ENCODE results near the gene C20orf144.
"Not testable (repeated sequence)": the region's sequence is repeated elsewhere in the genome, so short reads cannot be mapped to it uniquely, and the experiment has no call there.

The C20orf144 gene

GRCh38 chr20:33662172-33662571, at the start of gene C20orf144:
Gene C20orf144, plus strand, starts transcription at chr20:33662327. Its CDS starts 19 bp downstream, at chr20:33662346.
- DNase-seq (ENCODE audit: low spot score): no peak

- DNase-seq (ENCODE audit: low spot score): no peak
Observed at GRCh38 chr20:33621717-33622400, 40.3 kb upstream of the C20orf144 start.

- DNase-seq (ENCODE audit: low spot score): no peak
Observed at GRCh38 chr20:33622705-33623365, 39.3 kb upstream of the C20orf144 start.

- DNase-seq (ENCODE audit: low spot score): no peak
Observed at GRCh38 chr20:33624399-33624798, 37.7 kb upstream of the C20orf144 start.

DNA sequence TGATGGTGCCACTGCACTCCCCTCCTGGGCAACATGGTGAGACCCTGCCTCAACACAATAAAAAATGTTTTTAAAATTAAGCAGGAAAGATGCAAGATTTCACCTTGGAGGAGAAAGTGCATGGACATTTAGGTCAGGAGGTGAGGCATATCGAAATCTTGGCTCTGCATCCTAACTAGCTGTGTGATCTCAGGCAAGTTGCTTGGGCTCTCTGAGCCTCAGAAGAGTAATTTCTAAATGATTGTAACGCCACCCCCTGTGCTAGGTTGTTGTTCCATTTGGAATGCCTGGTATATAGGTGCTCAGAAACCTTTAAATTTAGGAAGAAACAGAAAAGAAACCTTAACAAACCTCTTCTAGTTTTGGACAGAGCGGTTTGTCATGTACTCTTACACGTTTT, 35.9 kb upstream of the C20orf144 start:
- no peak for DNase-seq (ENCODE audit: low spot score)

- no peak for DNase-seq (ENCODE audit: low spot score)
Observed at GRCh38 chr20:33627577-33628216, 34.4 kb upstream of the C20orf144 start.

DNA sequence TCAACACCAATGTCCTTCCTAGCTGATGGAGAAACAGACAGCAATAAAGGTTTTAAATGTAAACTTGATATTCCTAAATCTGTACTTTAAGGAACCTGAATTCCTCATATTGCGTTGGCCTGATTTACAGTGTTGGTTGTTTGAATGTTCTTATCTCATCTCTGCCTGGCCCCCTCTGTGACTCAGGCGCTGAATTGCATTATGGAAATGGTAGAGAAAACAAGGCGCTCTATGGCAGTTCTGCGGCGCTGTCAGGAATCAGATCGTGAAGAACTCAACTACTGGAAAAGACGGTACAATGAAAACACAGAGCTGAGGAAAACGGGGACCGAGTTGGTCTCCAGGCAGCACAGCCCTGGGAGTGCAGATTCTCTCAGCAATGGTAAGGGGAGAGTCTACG, 32.6 kb upstream of the C20orf144 start:
- DNase-seq (ENCODE audit: low spot score): no peak

GRCh38 chr20:33629979-33630378, 32.1 kb upstream of the C20orf144 start:
- no peak for DNase-seq (ENCODE audit: low spot score)

- no peak for DNase-seq (ENCODE audit: low spot score)
Observed at GRCh38 chr20:33630507-33630906, 31.6 kb upstream of the C20orf144 start.

DNA sequence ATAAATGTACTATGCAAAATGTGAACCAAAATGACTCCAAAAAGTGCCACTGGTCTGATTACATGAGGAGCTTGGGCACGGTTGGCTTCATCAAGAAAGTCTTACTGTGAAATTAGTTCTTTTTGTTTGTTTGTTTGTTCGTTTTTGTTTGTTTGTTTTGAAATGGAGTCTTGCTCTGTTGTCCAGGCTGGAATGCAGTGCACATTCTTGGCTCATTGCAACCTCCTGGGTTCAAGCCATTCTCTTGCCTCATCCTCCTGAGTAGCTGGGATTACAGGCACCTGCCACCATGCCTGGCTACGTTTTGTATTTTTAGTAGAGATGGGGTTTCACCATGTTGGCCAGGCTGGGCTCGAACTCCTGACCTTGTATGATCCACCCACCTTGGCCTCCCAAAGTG, 30.2 kb upstream of the C20orf144 start:
- not testable (repeated sequence) for DNase-seq (ENCODE audit: low spot score)

GRCh38 chr20:33635341-33635740, 26.8 kb upstream of the C20orf144 start:
- no peak for DNase-seq (ENCODE audit: low spot score)

GRCh38 chr20:33636776-33637175, 25.4 kb upstream of the C20orf144 start:
- no peak for DNase-seq (ENCODE audit: low spot score)

DNA sequence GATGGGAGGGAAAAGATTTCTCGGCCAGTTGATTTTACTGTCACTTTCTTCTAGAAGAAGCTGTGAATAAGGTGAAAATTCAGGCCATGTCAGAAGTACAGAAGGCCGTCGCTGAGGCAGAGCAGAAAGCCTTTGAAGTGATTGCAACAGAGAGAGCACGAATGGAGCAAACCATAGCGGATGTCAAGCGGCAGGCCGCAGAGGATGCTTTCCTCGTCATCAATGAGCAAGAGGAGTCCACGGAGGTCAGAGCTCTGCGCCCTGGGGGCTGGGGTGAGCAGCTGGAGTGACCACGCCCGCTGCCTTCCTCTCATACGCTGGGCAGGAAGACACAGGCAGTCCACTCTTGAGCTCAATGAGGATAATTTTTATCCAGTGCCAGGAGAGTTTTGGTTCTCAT, 21.8 kb upstream of the C20orf144 start:
- no peak for DNase-seq (ENCODE audit: low spot score)

GRCh38 chr20:33644313-33645071, 17.6 kb upstream of the C20orf144 start:
- no peak for DNase-seq (ENCODE audit: low spot score)

- DNase-seq (ENCODE audit: low spot score): no peak
Observed at GRCh38 chr20:33645072-33645358, 17.1 kb upstream of the C20orf144 start.

DNA sequence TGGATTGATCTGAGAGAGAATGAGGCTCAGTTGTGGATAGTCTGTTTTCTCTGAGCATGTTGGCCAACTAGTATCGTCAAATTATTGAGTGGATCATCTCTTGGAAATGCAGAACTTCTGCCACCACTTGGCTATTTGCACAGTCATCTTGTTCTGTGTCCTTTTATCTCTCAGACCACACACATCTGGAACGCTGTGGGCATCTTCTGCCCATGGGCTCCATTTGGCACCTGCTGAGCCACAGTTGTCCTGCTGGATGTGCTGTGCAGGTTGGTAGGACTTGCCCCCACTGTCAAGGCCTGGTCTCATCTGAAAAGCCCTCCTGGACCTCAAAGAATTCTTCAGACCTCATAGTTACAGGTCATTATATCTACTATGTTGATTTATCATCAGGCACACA, 16.7 kb upstream of the C20orf144 start:
- no peak for DNase-seq (ENCODE audit: low spot score)

- no peak for DNase-seq (ENCODE audit: low spot score)
Observed at GRCh38 chr20:33646191-33646590, 15.9 kb upstream of the C20orf144 start.

DNA sequence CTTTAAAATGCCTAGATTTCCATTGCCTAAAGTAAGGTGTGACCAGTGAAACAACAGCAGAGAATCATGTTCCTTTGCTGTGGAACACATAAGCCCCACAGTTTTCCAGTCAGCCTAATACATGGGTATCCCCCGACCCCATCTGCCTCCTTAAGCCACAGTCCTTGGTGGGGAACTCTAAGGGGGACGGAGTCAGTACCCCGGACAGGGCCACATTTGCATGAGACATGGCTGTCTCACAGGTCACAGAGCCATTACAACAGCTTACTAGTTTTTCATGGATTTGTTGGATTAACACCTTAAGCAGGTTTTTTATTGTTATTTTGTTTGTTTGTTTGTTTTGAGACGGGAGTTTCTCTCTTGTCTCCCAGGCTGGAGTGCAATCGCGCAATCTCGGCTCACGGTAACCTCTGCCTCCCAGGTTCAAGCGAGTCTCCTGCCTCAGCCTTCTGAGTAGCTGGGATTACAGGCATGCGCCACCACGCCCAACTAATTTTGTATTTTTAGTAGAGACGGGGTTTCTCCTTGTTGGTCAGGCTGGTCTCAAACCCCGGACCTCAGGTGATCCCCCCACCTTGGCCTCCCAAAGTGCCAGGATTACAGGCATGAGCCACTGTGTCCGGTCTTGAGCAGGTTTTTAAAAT, 15.0 kb upstream of the C20orf144 start:
- DNase-seq (ENCODE audit: low spot score): not testable (repeated sequence)

GRCh38 chr20:33647603-33648395, 14.3 kb upstream of the C20orf144 start:
- DNase-seq (ENCODE audit: low spot score): peak; percentile 92

- peak; percentile 47 for DNase-seq (ENCODE audit: low spot score)
Observed at GRCh38 chr20:33648396-33649004, 13.6 kb upstream of the C20orf144 start.

GRCh38 chr20:33649201-33649681, 12.9 kb upstream of the C20orf144 start:
- peak; percentile 58 for DNase-seq (ENCODE audit: low spot score)

All from AG20443 (cell line).